GM12874 (cell line): Measurements from ENCODE around the gene MRC1.

Source experiments
- TF ChIP-seq, protein P1 (sequence below): IDR thresholded peaks from 2 replicates; pipeline ENCODE4 v1.5.1; 2011; ENCODE audit warnings: low read depth, mild to moderate bottlenecking, control low read depth, low read length, moderate library complexity; ENCODE audit not compliant: insufficient read depth

MRC1 gene

DNA sequence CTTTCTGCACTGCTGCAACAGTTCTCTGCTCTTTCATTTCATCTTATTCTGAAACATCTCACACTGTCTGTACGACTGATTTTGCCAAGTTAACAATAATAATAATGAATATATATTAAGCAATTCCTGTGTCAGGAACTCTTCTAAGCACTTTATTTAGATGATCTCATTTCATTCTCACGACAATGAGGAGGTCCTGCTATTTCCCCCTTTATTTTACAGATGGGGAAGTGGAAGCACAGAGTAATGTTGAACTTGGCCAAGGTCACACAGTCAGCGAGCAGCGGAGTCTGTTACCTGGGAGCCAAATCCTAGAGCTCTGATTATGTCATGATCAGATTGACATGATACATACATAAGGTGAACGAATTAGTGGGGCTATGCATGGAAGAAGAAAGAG, 5.8 kb downstream of the MRC1 start:
- TF ChIP-seq, protein P1, sequence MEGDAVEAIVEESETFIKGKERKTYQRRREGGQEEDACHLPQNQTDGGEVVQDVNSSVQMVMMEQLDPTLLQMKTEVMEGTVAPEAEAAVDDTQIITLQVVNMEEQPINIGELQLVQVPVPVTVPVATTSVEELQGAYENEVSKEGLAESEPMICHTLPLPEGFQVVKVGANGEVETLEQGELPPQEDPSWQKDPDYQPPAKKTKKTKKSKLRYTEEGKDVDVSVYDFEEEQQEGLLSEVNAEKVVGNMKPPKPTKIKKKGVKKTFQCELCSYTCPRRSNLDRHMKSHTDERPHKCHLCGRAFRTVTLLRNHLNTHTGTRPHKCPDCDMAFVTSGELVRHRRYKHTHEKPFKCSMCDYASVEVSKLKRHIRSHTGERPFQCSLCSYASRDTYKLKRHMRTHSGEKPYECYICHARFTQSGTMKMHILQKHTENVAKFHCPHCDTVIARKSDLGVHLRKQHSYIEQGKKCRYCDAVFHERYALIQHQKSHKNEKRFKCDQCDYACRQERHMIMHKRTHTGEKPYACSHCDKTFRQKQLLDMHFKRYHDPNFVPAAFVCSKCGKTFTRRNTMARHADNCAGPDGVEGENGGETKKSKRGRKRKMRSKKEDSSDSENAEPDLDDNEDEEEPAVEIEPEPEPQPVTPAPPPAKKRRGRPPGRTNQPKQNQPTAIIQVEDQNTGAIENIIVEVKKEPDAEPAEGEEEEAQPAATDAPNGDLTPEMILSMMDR = no peak

DNA sequence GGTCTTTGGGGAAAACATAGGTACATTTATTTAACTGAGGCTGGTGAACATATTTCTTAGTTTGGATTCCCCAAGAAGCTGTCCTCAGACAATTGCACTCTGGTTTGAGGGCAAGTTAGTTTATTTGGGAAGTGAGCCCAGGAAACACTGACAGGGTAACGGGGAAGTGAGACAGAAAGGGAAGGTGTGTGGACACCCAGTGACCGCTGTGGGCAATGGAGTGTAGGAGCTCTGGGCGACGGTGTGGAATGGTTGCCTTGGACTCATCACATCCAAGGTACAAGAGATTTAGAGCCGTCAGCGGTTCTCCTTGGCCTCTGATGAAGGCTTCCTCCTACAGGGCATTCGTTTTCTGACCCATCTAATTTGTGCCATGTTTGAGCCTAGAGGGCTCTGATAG, 7.1 kb downstream of the MRC1 start:
- TF ChIP-seq, protein P1 = no peak

DNA sequence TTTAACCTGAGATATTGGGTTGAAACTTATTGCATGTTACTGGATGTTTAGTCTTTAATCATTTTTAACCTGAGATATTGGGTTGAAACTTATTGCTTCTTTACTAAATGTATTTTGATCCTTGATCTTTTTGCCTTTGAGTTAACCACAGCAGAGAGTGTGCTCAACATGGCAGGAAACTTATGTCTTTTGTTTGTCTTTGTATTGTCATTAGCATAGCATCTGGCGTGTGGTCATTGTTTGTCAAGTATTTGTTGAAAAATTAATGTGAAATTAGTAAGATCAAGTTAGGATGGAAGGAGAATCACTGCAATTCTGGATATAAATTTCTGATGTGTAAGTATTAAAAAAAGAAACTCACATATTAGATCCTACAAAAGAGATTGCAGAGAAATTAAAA, 8.2 kb downstream of the MRC1 start:
- TF ChIP-seq, protein P1 = no peak

DNA sequence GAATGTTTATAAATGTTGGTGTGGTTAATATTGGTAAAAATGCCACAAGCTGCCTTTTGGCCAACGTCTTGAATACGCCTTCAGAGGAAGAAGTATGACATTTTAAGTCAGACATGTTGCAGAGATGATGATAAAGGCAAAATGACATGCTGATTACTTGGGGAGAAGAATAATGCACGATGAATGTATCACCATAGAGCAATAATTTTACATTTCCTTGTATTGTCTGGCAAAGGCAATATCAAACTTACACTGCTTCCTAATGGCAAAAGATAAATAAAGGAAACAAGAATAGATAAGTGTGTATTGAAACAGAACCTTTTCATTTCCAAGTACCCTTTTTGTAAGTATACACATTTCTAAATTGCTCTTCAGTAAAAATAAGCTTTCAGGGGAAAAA, 8.6 kb downstream of the MRC1 start:
- TF ChIP-seq, protein P1 = no peak

DNA sequence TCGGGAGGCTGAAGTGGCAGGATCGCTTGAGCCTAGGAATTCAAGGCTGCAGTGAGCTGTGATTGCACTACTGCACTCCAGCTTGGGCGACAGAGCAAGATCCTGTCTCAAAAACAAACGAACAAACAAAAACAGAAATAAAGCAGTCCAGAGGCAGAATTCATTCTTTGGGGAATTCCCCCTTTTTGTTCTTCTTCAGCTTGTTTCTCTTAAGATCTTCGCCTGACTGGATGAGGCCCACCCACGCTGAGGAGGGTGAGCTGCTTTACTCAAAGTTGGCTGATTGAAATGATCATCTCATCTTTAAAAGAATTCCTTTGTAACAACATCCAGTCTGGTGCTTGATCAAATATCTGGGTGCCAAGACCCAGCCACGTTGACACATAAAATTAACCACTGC, 10.7 kb downstream of the MRC1 start:
- TF ChIP-seq, protein P1 = no peak

DNA sequence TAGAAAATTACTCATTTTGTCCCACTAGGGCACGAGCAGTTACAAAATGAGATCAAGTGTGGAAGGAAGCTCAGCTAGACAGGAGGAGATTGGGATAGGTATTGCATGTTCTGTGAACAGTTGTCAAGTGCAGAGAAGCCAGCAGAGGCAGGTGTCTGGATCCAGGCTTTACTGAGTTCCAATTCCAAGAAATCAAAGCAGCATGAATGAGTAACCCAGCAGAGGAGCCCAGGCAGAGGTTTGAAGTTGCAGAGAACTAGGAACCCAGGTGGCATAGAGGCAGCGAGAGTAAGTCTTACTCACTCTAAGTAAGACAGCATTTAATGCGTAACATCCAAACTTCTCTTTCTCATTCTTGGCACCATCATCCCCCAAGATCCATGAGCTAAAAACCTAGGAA, 11.8 kb downstream of the MRC1 start:
- TF ChIP-seq, protein P1 = no peak

DNA sequence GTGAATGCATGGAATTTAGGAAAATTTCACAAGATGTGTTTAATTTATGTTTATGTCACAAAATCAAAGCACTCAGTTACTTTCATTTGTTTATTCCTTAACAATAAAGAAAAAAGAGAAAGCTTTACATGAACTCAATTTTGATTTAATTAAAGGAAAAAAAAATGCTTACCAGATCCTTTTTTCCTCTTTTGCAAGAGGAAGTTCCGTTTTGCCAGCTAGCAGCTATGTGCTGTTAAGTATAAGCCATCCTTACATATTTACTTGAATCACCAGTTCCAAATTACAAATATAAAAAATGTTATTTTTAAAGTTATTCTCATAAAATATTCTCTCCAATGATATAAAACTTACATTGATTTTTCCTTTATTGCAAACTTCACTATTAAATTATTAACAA, 12.7 kb downstream of the MRC1 start:
- TF ChIP-seq, protein P1 = no peak

DNA sequence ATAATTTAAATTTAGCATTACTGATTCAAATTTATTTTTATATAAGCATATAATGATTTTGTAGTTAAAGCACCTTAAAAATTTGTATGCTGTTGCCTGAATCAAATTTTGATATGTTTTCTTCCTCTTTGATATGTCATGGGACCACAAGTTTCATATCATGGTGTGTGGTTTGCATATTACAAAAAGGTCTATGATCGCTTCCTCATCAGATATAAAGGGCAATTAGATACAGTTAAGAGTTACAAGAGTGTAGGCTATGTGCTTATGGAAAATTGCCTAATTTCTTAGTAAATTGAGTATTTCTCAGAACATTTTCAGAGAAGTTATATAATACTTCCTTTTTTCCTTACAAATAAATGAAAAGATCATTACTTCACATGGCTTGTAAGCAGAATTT, 22.2 kb downstream of the MRC1 start:
- TF ChIP-seq, protein P1 = no peak
